A549 treated with ZK216348 at 1 μM for 4 hours (cell line): ENCODE results near the gene C5orf52. TPM values are rescaled to one million over a fixed set of nuclear protein-coding genes. Genes with fewer than 3 reads are reported as not detected.

Experiments used
- total RNA-seq: library from RNA; stranded (reverse); fragments of 200-300 nt; extraction: Qiagen RNA extraction; gene quantifications from 5 replicates; pipeline ENCODE4 v1.2.3, GENCODE V29; 2022; ENCODE audit warnings: low read depth

C5orf52 gene
- total RNA-seq, result not detected in 5 replicates

GRCh38 chr5:157670662-157671591 lies at the start of gene C5orf52:
Gene C5orf52, plus strand, starts transcription at chr5:157671533. Its CDS starts 82 bp downstream, at chr5:157671615.

GRCh38 chr5:157652377-157652692 lies 19.0 kb upstream of the C5orf52 start, which contains the start of gene SOX30:
Gene SOX30, minus strand, starts transcription at chr5:157652438. Its CDS starts 360 bp downstream, at chr5:157652078.

Other genes starting within 250 kb of the C5orf52 start
- gene NIPAL4, start 211.3 kb upstream of the C5orf52 start, total RNA-seq, result 9.6 to 14.1 TPM (median 11.5 TPM) in 5 replicates
- 10.0 to 14.6 TPM (median 13.7 TPM) in 5 replicates for gene ADAM19, start 95.8 kb upstream of the C5orf52 start, total RNA-seq
- gene SOX30, start 19.1 kb upstream of the C5orf52 start, total RNA-seq, result not detected in 5 replicates
- 25.4 to 38.0 TPM (median 28.0 TPM) in 5 replicates for gene THG1L, start 59.9 kb downstream of the C5orf52 start, total RNA-seq
- 2.0 to 3.5 TPM (median 3.3 TPM) in 5 replicates for gene LSM11, start 72.2 kb downstream of the C5orf52 start, total RNA-seq
- 64.0 to 83.2 TPM (median 76.0 TPM) in 5 replicates for gene CLINT1, start 187.6 kb downstream of the C5orf52 start, total RNA-seq